Measurements from ENCODE around the gene POMT1.
"Not testable (repeated sequence)": the region's sequence is repeated elsewhere in the genome, so short reads cannot be mapped to it uniquely, and the experiment has no call there.

Gene POMT1

GRCh38 chr9:131502781-131503625, at the start of gene POMT1:
TSS of gene POMT1 (plus strand) at chr9:131502918. CDS start at chr9:131504219, 1,301 bp downstream.
- peak; percentile 87 for DNase-seq

GRCh38 chr9:131454028-131454427, 48.7 kb upstream of the POMT1 start:
- no peak for DNase-seq

- not testable (repeated sequence) for DNase-seq
Observed at GRCh38 chr9:131455655-131456054, 47.1 kb upstream of the POMT1 start.

- DNase-seq = no peak
Observed at GRCh38 chr9:131457746-131458145, 45.0 kb upstream of the POMT1 start.

GRCh38 chr9:131459056-131459455, 43.7 kb upstream of the POMT1 start:
- DNase-seq = no peak

GRCh38 chr9:131461166-131461565, 41.6 kb upstream of the POMT1 start:
- DNase-seq = no peak

GRCh38 chr9:131464354-131465000, 38.2 kb upstream of the POMT1 start:
- no peak for DNase-seq

- no peak for DNase-seq
Observed at GRCh38 chr9:131465401-131465800, 37.3 kb upstream of the POMT1 start.

- no peak for DNase-seq
Observed at GRCh38 chr9:131467214-131467935, 35.3 kb upstream of the POMT1 start.

- DNase-seq = no peak
Observed at GRCh38 chr9:131468031-131468430, 34.7 kb upstream of the POMT1 start.

GRCh38 chr9:131469356-131469755, 33.4 kb upstream of the POMT1 start:
- DNase-seq = no peak

- no peak for DNase-seq
Observed at GRCh38 chr9:131469951-131470350, 32.8 kb upstream of the POMT1 start.

- DNase-seq = no peak
Observed at GRCh38 chr9:131470581-131470991, 32.1 kb upstream of the POMT1 start.

- not testable (repeated sequence) for DNase-seq
Observed at GRCh38 chr9:131472085-131472484, 30.6 kb upstream of the POMT1 start.

GRCh38 chr9:131473198-131473885, 29.4 kb upstream of the POMT1 start:
- DNase-seq = no peak

- DNase-seq = no peak
Observed at GRCh38 chr9:131473891-131474290, 28.8 kb upstream of the POMT1 start.

- no peak for DNase-seq
Observed at GRCh38 chr9:131474711-131475110, 28.0 kb upstream of the POMT1 start.

GRCh38 chr9:131475111-131475955, 27.4 kb upstream of the POMT1 start:
- DNase-seq = no peak

GRCh38 chr9:131475956-131476776, 26.6 kb upstream of the POMT1 start:
- DNase-seq = no peak

GRCh38 chr9:131476777-131477345, 25.9 kb upstream of the POMT1 start:
- DNase-seq = no peak

GRCh38 chr9:131477367-131477766, 25.4 kb upstream of the POMT1 start:
- no peak for DNase-seq

Measured in stimulated activated naive CD4-positive, alpha-beta T cell treated with Interleukin-2 at 50 U/mL for 16 hours (primary cell).